IMR-90 (cell line): Measurements from ENCODE around the gene PRSS21. TPM values are rescaled to one million over a fixed set of nuclear protein-coding genes. Genes with fewer than 3 reads are reported as not detected.

Experiments
- CEBPB ChIP-seq: IDR thresholded peaks from 2 replicates; pipeline ENCODE4 v1.6.1; 2012; ENCODE audit warnings: low read depth, low read length, improper control_type of control experiment
- FOS ChIP-seq: fragments of 150-350 bp; IDR thresholded peaks from 2 replicates; pipeline ENCODE4 v1.6.1; 2016; ENCODE audit warnings: low read depth, low read length
- MAZ ChIP-seq: IDR thresholded peaks from 2 replicates; pipeline ENCODE4 v1.6.1; 2012; ENCODE audit warnings: low read depth, mild to moderate bottlenecking, low read length, improper control_type of control experiment, moderate library complexity, borderline replicate concordance
- microRNA-seq, 2 experiments: library from miRNA; stranded (forward) in 1 of 2; unstranded in 1 of 2; fragments of 10-50 nt in 1 of 2; fragments of <30 nt in 1 of 2; gene quantifications in 1 of 2; microRNA quantifications in 1 of 2; one replicate each; pipeline versions ENCODE3 to v1.1.0; 2013 to 2020; ENCODE audit not compliant: insufficient read depth in 1 of 2, insufficient read length in 1 of 2, unreplicated experiment in 1 of 2
- polyA plus RNA-seq, 3 experiments: library from polyadenylated mRNA; depleted of rRNA; stranded (reverse); fragments of >200 nt; gene quantifications; 2 replicates each; pipeline ENCODE4 v1.2.3, GENCODE V29; 2012; ENCODE audit warnings: low replicate concordance in 1 of 3
- small RNA-seq, 5 experiments: library from RNA; depleted of rRNA; stranded (forward); fragments of <200 nt; gene quantifications; one replicate each; pipeline ENCODE3, GENCODE V24; 2012
- total RNA-seq: library from RNA; depleted of rRNA; stranded (reverse); fragments of >200 nt; gene quantifications from 2 replicates; pipeline ENCODE4 v1.2.3, GENCODE V29; 2012; rRNA removed

Gene PRSS21
- total and polyA plus RNA-seq, 2 of the 4 experiments (the other 2 are of a cell fraction): 0.21 TPM; not detected in 1

- TF ChIP-seq FOS (no peak), CEBPB (peak; percentile 32; the same call in 1 of the 2 replicates), MAZ (peak; percentile 86)
Measured at GRCh38 chr16:2867987-2868789, 51.2 kb downstream of the PRSS21 start (continued).

Small RNA genes lying within 50 kb of the gene (microRNA-seq; reads per million reads assigned to microRNA genes)
- gene SNORA3C (ENCODE audit: insufficient read depth, insufficient read length): not detected

Small RNA genes lying within 50 kb of the gene (small RNA-seq; reads per million reads assigned to genes)
- 0 to 5.0 (median 0.60) reads per million in 5 experiments for gene SNORA3C

Other genes with a start within 250 kb of the PRSS21 start
- gene KCTD5, start 134.7 kb upstream of the PRSS21 start, total RNA-seq: 17.2 and 19.4 TPM in 2 replicates
- gene KCTD5, start 134.7 kb upstream of the PRSS21 start, polyA plus RNA-seq (2012; rRNA removed): 38.9 and 56.2 TPM in 2 replicates
- under 0.01 TPM in 2 replicates for gene PRSS27, start 97.0 kb upstream of the PRSS21 start, total RNA-seq
- 0.58 and 0.83 TPM in 2 replicates for gene PRSS27, start 97.0 kb upstream of the PRSS21 start, polyA plus RNA-seq (2012; rRNA removed)
- 20.3 and 21.1 TPM in 2 replicates for gene SRRM2, start 64.6 kb upstream of the PRSS21 start, total RNA-seq
- gene SRRM2, start 64.6 kb upstream of the PRSS21 start, polyA plus RNA-seq (2012; rRNA removed): 300 and 301 TPM in 2 replicates
- gene ELOB, start 40.0 kb upstream of the PRSS21 start, total RNA-seq: 225 and 5,859 TPM in 2 replicates
- gene ELOB, start 40.0 kb upstream of the PRSS21 start, polyA plus RNA-seq (2012; rRNA removed): 442 and 481 TPM in 2 replicates
- not detected in 2 replicates for gene PRSS33, start 29.7 kb upstream of the PRSS21 start, total RNA-seq
- not detected in 2 replicates for gene PRSS33, start 29.7 kb upstream of the PRSS21 start, polyA plus RNA-seq (2012; rRNA removed)
- not detected in 2 replicates for gene PRSS41, start 18.8 kb upstream of the PRSS21 start, total RNA-seq
- gene PRSS41, start 18.8 kb upstream of the PRSS21 start, polyA plus RNA-seq (2012; rRNA removed): not detected in 2 replicates
- 0.28 and 0.54 TPM in 2 replicates for gene ZG16B, start 13.1 kb downstream of the PRSS21 start, total RNA-seq
- gene ZG16B, start 13.1 kb downstream of the PRSS21 start, polyA plus RNA-seq (2012; rRNA removed): 0.46 and 0.65 TPM in 2 replicates
- not detected in 2 replicates for gene PRSS22, start 40.9 kb downstream of the PRSS21 start, total RNA-seq
- gene PRSS22, start 40.9 kb downstream of the PRSS21 start, polyA plus RNA-seq (2012; rRNA removed): not detected in 2 replicates
- gene FLYWCH2, start 66.0 kb downstream of the PRSS21 start, total RNA-seq: 42.3 and 48.9 TPM in 2 replicates
- gene FLYWCH2, start 66.0 kb downstream of the PRSS21 start, polyA plus RNA-seq (2012; rRNA removed): 66.3 and 77.2 TPM in 2 replicates
- gene FLYWCH1, start 94.7 kb downstream of the PRSS21 start, total RNA-seq: 14.3 and 16.1 TPM in 2 replicates
- 25.2 and 32.3 TPM in 2 replicates for gene FLYWCH1, start 94.7 kb downstream of the PRSS21 start, polyA plus RNA-seq (2012; rRNA removed)
- gene KREMEN2, start 147.0 kb downstream of the PRSS21 start, total RNA-seq: not detected in 2 replicates
- 0.03 and 0.11 TPM in 2 replicates for gene KREMEN2, start 147.0 kb downstream of the PRSS21 start, polyA plus RNA-seq (2012; rRNA removed)
- gene PAQR4, start 152.1 kb downstream of the PRSS21 start, total RNA-seq: 2.2 TPM in 2 replicates
- 10.0 and 10.1 TPM in 2 replicates for gene PAQR4, start 152.1 kb downstream of the PRSS21 start, polyA plus RNA-seq (2012; rRNA removed)
- gene PKMYT1, start 163.2 kb downstream of the PRSS21 start, total RNA-seq: 1.8 and 2.8 TPM in 2 replicates
- 14.9 and 18.7 TPM in 2 replicates for gene PKMYT1, start 163.2 kb downstream of the PRSS21 start, polyA plus RNA-seq (2012; rRNA removed)
- gene CLDN9, start 195.7 kb downstream of the PRSS21 start, total RNA-seq: not detected in 2 replicates
- gene CLDN9, start 195.7 kb downstream of the PRSS21 start, polyA plus RNA-seq (2012; rRNA removed): 0.05 TPM in 1 of 2 replicates, not detected in the other
- not detected in 2 replicates for gene CLDN6, start 200.9 kb downstream of the PRSS21 start, total RNA-seq
- gene CLDN6, start 200.9 kb downstream of the PRSS21 start, polyA plus RNA-seq (2012; rRNA removed): 0.07 and 0.14 TPM in 2 replicates
- gene TNFRSF12A, start 203.1 kb downstream of the PRSS21 start, total RNA-seq: 103 and 118 TPM in 2 replicates
- gene TNFRSF12A, start 203.1 kb downstream of the PRSS21 start, polyA plus RNA-seq (2012; rRNA removed): 304 and 346 TPM in 2 replicates
- 7.2 and 9.7 TPM in 2 replicates for gene HCFC1R1, start 206.7 kb downstream of the PRSS21 start, total RNA-seq
- 57.9 and 121 TPM in 2 replicates for gene HCFC1R1, start 206.7 kb downstream of the PRSS21 start, polyA plus RNA-seq (2012; rRNA removed)
- 16.1 and 16.8 TPM in 2 replicates for gene THOC6, start 206.8 kb downstream of the PRSS21 start, total RNA-seq
- 23.1 and 26.0 TPM in 2 replicates for gene THOC6, start 206.8 kb downstream of the PRSS21 start, polyA plus RNA-seq (2012; rRNA removed)
- under 0.01 and 0.18 TPM in 2 replicates for gene BICDL2, start 219.7 kb downstream of the PRSS21 start, total RNA-seq
- gene BICDL2, start 219.7 kb downstream of the PRSS21 start, polyA plus RNA-seq (2012; rRNA removed): 0.17 and 0.19 TPM in 2 replicates
- gene MMP25, start 229.3 kb downstream of the PRSS21 start, total RNA-seq: not detected in 2 replicates
- 0.07 TPM in 2 replicates for gene MMP25, start 229.3 kb downstream of the PRSS21 start, polyA plus RNA-seq (2012; rRNA removed)
- 21.7 and 25.6 TPM in 2 replicates for gene IL32, start 248.4 kb downstream of the PRSS21 start, total RNA-seq
- 95.7 and 99.9 TPM in 2 replicates for gene IL32, start 248.4 kb downstream of the PRSS21 start, polyA plus RNA-seq (2012; rRNA removed)